Thoracic aorta (tissue), 2 donors: ENCODE data around the gene GNA12. TPM values are rescaled to one million over a fixed set of nuclear protein-coding genes. Genes with fewer than 3 reads are reported as not detected.
"Not testable (repeated sequence)": the region's sequence is repeated elsewhere in the genome, so short reads cannot be mapped to it uniquely, and the experiment has no call there.

Experiments used
- ATAC-seq: fragments of 150-250 bp; one replicate; pipeline ENCODE4 v1.8.0; 2017; ENCODE audit warnings: low read depth; ENCODE audit not compliant: insufficient number of reproducible peaks, low FRiP score
- DNase-seq: peaks from one replicate; pipeline ENCODE4 v3.0.0-alpha.2; 2020; ENCODE audit warnings: low spot score
- H3K27ac ChIP-seq, 2 donors: fragments of 200-600 bp; sonication (generic); 1 replicate in 1 of 2; 2 replicates in 1 of 2; pipeline ENCODE4 v1.5.1; 2016; ENCODE audit warnings: mild to moderate bottlenecking in 2 of 2, moderate library complexity in 2 of 2
- H3K27me3 ChIP-seq: fragments of 200-600 bp; sonication (generic); replicated peaks from 2 replicates; pipeline ENCODE4 v1.6.0; 2016; ENCODE audit warnings: mild to moderate bottlenecking; ENCODE audit not compliant: insufficient read depth
- H3K36me3 ChIP-seq: fragments of 200-600 bp; sonication (generic); one replicate; pipeline ENCODE4 v1.5.1; 2016
- H3K4me1 ChIP-seq, 2 donors: fragments of 200-600 bp; sonication (generic); 1 replicate in 1 of 2; 2 replicates in 1 of 2; pipeline versions ENCODE4 v1.5.1 to v1.6.0; 2016; ENCODE audit warnings: low read depth in 2 of 2, mild to moderate bottlenecking in 1 of 2; ENCODE audit not compliant: control insufficient read depth in 1 of 2
- H3K4me3 ChIP-seq: fragments of 200-600 bp; sonication (generic); 2 replicates; pipeline ENCODE4 v1.5.1; 2016; ENCODE audit warnings: mild to moderate bottlenecking
- H3K9me3 ChIP-seq: fragments of 200-600 bp; sonication (generic); 2 replicates; pipeline ENCODE4 v1.5.1; 2016
- CTCF ChIP-seq: fragments of 200-600 bp; sonication (generic); IDR thresholded peaks from one replicate; pipeline ENCODE4 v1.5.1; 2019; ENCODE audit warnings: antibody characterized with exemption
- total RNA-seq, 2 donors: library from RNA; depleted of rRNA; stranded (reverse); fragments of >200 nt; gene quantifications; one replicate each; pipeline versions ENCODE4 v1.1.0 to v1.2.3, GENCODE V29; 2016

Gene GNA12
- total RNA-seq, 2 donors from 2014 or later, result 27.6 to 48.8 TPM

GRCh38 chr7:2680256-2680655 is 163.9 kb downstream of the GNA12 start:
- no peaks in the 10 kb centered on the region for H3K9me3 ChIP-seq
- H3K36me3 ChIP-seq, result no peaks in the 10 kb centered on the region
- no peak for TF ChIP-seq CTCF
- no peak overlapping the region for H3K27ac ChIP-seq
- DNase-seq (no peak), ATAC-seq (no peak)
- H3K4me1 ChIP-seq, result no peaks in the 10 kb centered on the region
- no peaks in the 10 kb centered on the region for H3K27me3 ChIP-seq
- no peak overlapping the region for H3K4me3 ChIP-seq

GRCh38 chr7:2679135-2680127 is 164.7 kb downstream of the GNA12 start:
- not testable (repeated sequence) for H3K27me3 ChIP-seq, ATAC-seq

GRCh38 chr7:2678454-2678853 is 165.7 kb downstream of the GNA12 start:
- not testable (repeated sequence) for H3K9me3 ChIP-seq, H3K27me3 ChIP-seq, H3K4me3 ChIP-seq, DNase-seq, H3K4me1 ChIP-seq, ATAC-seq, H3K27ac ChIP-seq, H3K36me3 ChIP-seq

More at GRCh38 chr7:2679135-2680127, 164.7 kb downstream of the GNA12 start:
- not testable (repeated sequence) for H3K9me3 ChIP-seq, DNase-seq, H3K4me3 ChIP-seq, H3K4me1 ChIP-seq, H3K36me3 ChIP-seq, H3K27ac ChIP-seq

Other genes with a start within 250 kb of the GNA12 start
- 10 to 100 TPM; 58.6 to 69.3 TPM for gene TTYH3, start 212.3 kb downstream of the GNA12 start, total RNA-seq
- 1 to 10 TPM; 1.4 to 3.7 TPM for gene AMZ1, start 156.1 kb downstream of the GNA12 start, total RNA-seq
- gene CARD11, start 199.6 kb upstream of the GNA12 start, total RNA-seq, result 1 to 10 TPM; 3.7 to 4.4 TPM